Sigmoid colon (tissue), 7 donors: ENCODE results near the gene CRELD2. TPM values are rescaled to one million over a fixed set of nuclear protein-coding genes. Genes with fewer than 3 reads are reported as not detected.

Experiments used
- DNase-seq: peaks from one replicate; pipeline ENCODE4 v3.0.0-alpha.2; 2019
- H3K27ac ChIP-seq, 4 donors: fragments of 200-600 bp; sonication (generic); one replicate each; pipeline ENCODE4 v1.5.1; 2016 to 2019; ENCODE audit warnings: mild to moderate bottlenecking in 1 of 4
- H3K27me3 ChIP-seq, 3 donors: fragments of 200-600 bp; sonication (generic); one replicate each; pipeline ENCODE4 v1.5.1; 2019; ENCODE audit warnings: mild to moderate bottlenecking in 1 of 3
- H3K36me3 ChIP-seq, 4 donors: fragments of 200-600 bp; sonication (generic); one replicate each; pipeline ENCODE4 v1.5.1; 2016 to 2019
- H3K4me1 ChIP-seq, 4 donors: fragments of 200-600 bp; sonication (generic); one replicate each; pipeline ENCODE4 v1.5.1; 2017 to 2019
- H3K4me3 ChIP-seq, 4 donors: fragments of 200-600 bp; sonication (generic); one replicate each; pipeline ENCODE4 v1.5.1; 2017 to 2019; ENCODE audit warnings: mild to moderate bottlenecking in 2 of 4, moderate library complexity in 1 of 4
- H3K9me3 ChIP-seq, 4 donors: fragments of 200-600 bp in 3 of 4; sonication (generic) in 3 of 4; one replicate each; pipeline versions ENCODE4 v1.5.1 to v1.6.1; 2013 to 2019
- CTCF ChIP-seq, 4 experiments: fragments of 450-650 bp in 3 of 4; fragments of 200-600 bp in 1 of 4; IDR thresholded peaks; one replicate each; pipeline ENCODE4 v1.5.1; 2016 to 2019; ENCODE audit warnings: antibody characterized with exemption in 4 of 4, mild to moderate bottlenecking in 3 of 4, moderate library complexity in 2 of 4
- EP300 ChIP-seq, 4 donors: sonication (generic); formaldehyde crosslinking; IDR thresholded peaks; one replicate each; pipeline ENCODE4 v1.6.1; 2017; ENCODE audit warnings: antibody characterized with exemption in 4 of 4
- POLR2A ChIP-seq, 2 donors: fragments of 450-650 bp; IDR thresholded peaks; one replicate each; pipeline ENCODE4 v1.6.1; 2016; ENCODE audit warnings: antibody characterized with exemption in 2 of 2, mild to moderate bottlenecking in 2 of 2, moderate library complexity in 2 of 2
- POLR2AphosphoS5 ChIP-seq, 4 donors: sonication (generic); formaldehyde crosslinking; IDR thresholded peaks; one replicate each; pipeline ENCODE4 v1.6.1; 2017; ENCODE audit warnings: antibody characterized with exemption in 4 of 4
- WGBS, 2 donors: extraction: QIAGEN DNeasy Blood & Tissue Kit; methylation state at CpG; one replicate each; pipeline ENCODE4 v1.1.7; 2013; 5-methylcytosine and 5-hydroxymethylcytosine counted together
- intact Hi-C: fragments of 100-400 bp; cut with DNase I; formaldehyde crosslinking; loops from one replicate; pipeline ENCODE4 v1.15.1; 2023
- polyA plus RNA-seq, 3 donors: library from polyadenylated mRNA; stranded (reverse); fragments of 200-250 nt; gene quantifications; one replicate each; pipeline ENCODE4 v1.2.3, GENCODE V29; 2013
- total RNA-seq, 4 donors: library from RNA; depleted of rRNA; stranded (reverse); fragments of >200 nt; gene quantifications; one replicate each; pipeline ENCODE4 v1.1.0, GENCODE V29; 2016
- donor health status: healthy with polysubstance abuse.
- donor health status: Bipolar disorder and iron deficiency.
- donor health status: healthy.

Gene CRELD2
- total and polyA plus RNA-seq, 7 donors = 9.2 to 97.7 (median 20.2) TPM

GRCh38 chr22:49921508-49922278, 3.3 kb downstream of the CRELD2 start:
- H3K4me3 ChIP-seq = no peak overlapping the region
- no peaks in the 10 kb centered on the region for H3K27me3 ChIP-seq
- no peak overlapping the region for H3K27ac ChIP-seq
- DNase-seq = no peak
- H3K4me1 ChIP-seq = peaks cover 0 to 27% (median 21%) of the 10 kb centered on the region in 4 donors
- no peak for TF ChIP-seq POLR2AphosphoS5 (IDR thresholded peaks at IDR 0.05)
- TF ChIP-seq POLR2A (IDR thresholded peaks at IDR 0.05) = no peak
- no peak for TF ChIP-seq EP300 (IDR thresholded peaks at IDR 0.05)
- TF ChIP-seq CTCF (IDR thresholded peaks at IDR 0.05) = no peak
- H3K36me3 ChIP-seq = peaks cover 0 to 32% (median 6%) of the 10 kb centered on the region in 4 donors
- no peaks in the 10 kb centered on the region for H3K9me3 ChIP-seq
- intact Hi-C loops = loop anchor here (10.0 kb wide), 1 partner anchor 263 kb away; the partner anchor contains the start of gene TRABD
- 93 to 95% methylated on average over 35 of the region's 35 CpGs for WGBS, 2 donors

DNA sequence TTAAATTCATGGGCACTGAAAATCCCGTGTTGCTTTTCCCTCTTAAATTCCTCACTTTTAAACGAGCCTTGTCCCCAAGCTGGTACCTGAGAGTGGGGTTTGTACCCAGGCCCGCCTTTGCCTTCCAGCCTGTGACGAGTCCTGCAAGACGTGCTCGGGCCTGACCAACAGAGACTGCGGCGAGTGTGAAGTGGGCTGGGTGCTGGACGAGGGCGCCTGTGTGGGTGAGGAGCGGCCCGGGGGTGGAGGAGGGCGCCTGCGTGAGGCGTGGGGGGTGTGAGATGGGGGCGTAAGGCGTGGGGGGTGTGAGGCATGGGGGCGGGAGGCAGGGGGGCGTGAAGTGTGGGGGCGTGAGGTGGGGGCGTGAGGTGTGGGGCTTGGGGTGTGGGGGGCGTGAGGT, 4.0 kb downstream of the CRELD2 start:
- Histone ChIP-seq H3K9me3 (no peaks in the 10 kb centered on the region), H3K27me3 (no peaks in the 10 kb centered on the region), H3K4me3 (no peak overlapping the region), H3K27ac (no peak overlapping the region), H3K36me3 (peaks cover 0 to 32% (median 6%) of the 10 kb centered on the region in 4 donors), H3K4me1 (peaks cover 0 to 19% (median 14%) of the 10 kb centered on the region in 4 donors)
- no peak for DNase-seq
- TF ChIP-seq EP300 (IDR thresholded peaks at IDR 0.05) (no peak), CTCF (IDR thresholded peaks at IDR 0.05) (no peak), POLR2AphosphoS5 (IDR thresholded peaks at IDR 0.05) (no peak), POLR2A (IDR thresholded peaks at IDR 0.05) (no peak)
- intact Hi-C loops = loop anchor here (10.0 kb wide), 1 partner anchor 262 kb away; the partner anchor contains the start of gene TRABD
- 94 to 95% methylated on average over 22 of the region's 22 CpGs for WGBS, 2 donors

GRCh38 chr22:49922926-49923325, 4.5 kb downstream of the CRELD2 start:
- H3K27ac ChIP-seq = peak overlapping the region in 2 of 4 donors; percentile 18 to 38
- WGBS, 2 donors = 93% methylated on average over 25 of the region's 25 CpGs
- H3K27me3 ChIP-seq = no peaks in the 10 kb centered on the region
- peaks cover 0 to 32% (median 6%) of the 10 kb centered on the region in 4 donors for H3K36me3 ChIP-seq
- no peak for DNase-seq
- no peak for TF ChIP-seq EP300 (IDR thresholded peaks at IDR 0.05)
- no peak for TF ChIP-seq CTCF (IDR thresholded peaks at IDR 0.05)
- no peak for TF ChIP-seq POLR2AphosphoS5 (IDR thresholded peaks at IDR 0.05)
- TF ChIP-seq POLR2A (IDR thresholded peaks at IDR 0.05) = no peak
- H3K4me1 ChIP-seq = peaks cover 0 to 15% (median 10%) of the 10 kb centered on the region in 4 donors
- intact Hi-C loops = loop anchor here (10.0 kb wide), 1 partner anchor 262 kb away; the partner anchor contains the start of gene TRABD
- H3K9me3 ChIP-seq = no peaks in the 10 kb centered on the region
- no peak overlapping the region for H3K4me3 ChIP-seq

DNA sequence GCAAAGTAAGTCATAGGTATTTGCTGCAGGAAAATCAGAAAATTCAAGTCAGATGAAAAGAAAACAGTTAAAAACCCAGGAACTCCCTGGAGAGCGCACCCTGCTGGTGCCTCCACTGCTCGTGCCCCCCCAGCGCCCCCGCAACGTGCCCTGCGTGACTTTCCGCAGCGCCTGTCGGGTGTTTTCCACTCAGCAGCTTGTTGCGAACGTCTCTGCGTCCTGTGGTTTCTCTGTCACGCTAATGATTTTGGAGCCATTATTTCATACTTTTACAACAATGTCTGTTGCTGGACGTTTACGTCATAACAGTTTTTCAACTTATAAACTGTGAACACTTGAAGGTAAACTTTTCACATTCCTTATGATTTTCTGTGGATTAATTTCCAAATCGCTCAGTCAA, 5.0 kb downstream of the CRELD2 start:
- intact Hi-C loops = loop anchor here (10.0 kb wide), 1 partner anchor 261 kb away; the partner anchor contains the start of gene TRABD
- 66 to 85% methylated on average over 16 of the region's 16 CpGs for WGBS, 2 donors
- H3K4me1 ChIP-seq = peaks cover 0 to 15% (median 10%) of the 10 kb centered on the region in 4 donors
- TF ChIP-seq POLR2A (IDR thresholded peaks at IDR 0.05) (no peak), EP300 (IDR thresholded peaks at IDR 0.05) (no peak), CTCF (IDR thresholded peaks at IDR 0.05) (peak in 1 of 4 experiments; percentile 13)
- no peak overlapping the region for H3K4me3 ChIP-seq
- no peaks in the 10 kb centered on the region for H3K9me3 ChIP-seq
- DNase-seq = no peak
- H3K36me3 ChIP-seq = peaks cover 0 to 32% (median 6%) of the 10 kb centered on the region in 4 donors
- peaks cover 0 to 3% (median 2%) of the 10 kb centered on the region in 3 donors for H3K27me3 ChIP-seq
- peak overlapping the region in 2 of 4 donors; percentile 18 to 38 for H3K27ac ChIP-seq
